Ramos (cell line): ENCODE results near the gene PLCG2.
"Not testable (repeated sequence)": the region's sequence is repeated elsewhere in the genome, so short reads cannot be mapped to it uniquely, and the experiment has no call there.

Experiments used
- in situ Hi-C: fragments of 300-500 bp; cut with MboI; formaldehyde crosslinking; loops from one replicate; pipeline ENCODE4 v1.14.3; 2022; ENCODE audit warnings: low sequenced_read_pairs; ENCODE audit not compliant: unreplicated experiment

Gene PLCG2

GRCh38 chr16:81942007-81942601 is 163.0 kb downstream of the PLCG2 start:
- in situ Hi-C loops = no loop called here

GRCh38 chr16:81945665-81946064 is 166.6 kb downstream of the PLCG2 start:
- in situ Hi-C loops = no loop called here

- in situ Hi-C loops = no loop called here
Measured at GRCh38 chr16:81946206-81946605, 167.1 kb downstream of the PLCG2 start.

- in situ Hi-C loops = no loop called here
Measured at GRCh38 chr16:81951564-81951963, 172.5 kb downstream of the PLCG2 start.

- in situ Hi-C loops = no loop called here
Measured at GRCh38 chr16:81956213-81956948, 177.3 kb downstream of the PLCG2 start.

GRCh38 chr16:81964808-81965207 is 185.7 kb downstream of the PLCG2 start:
- in situ Hi-C loops = no loop called here

GRCh38 chr16:81967358-81967757 is 188.3 kb downstream of the PLCG2 start:
- in situ Hi-C loops = no loop called here

GRCh38 chr16:81971853-81972252 is 192.8 kb downstream of the PLCG2 start:
- in situ Hi-C loops = no loop called here

GRCh38 chr16:81973737-81974136 is 194.6 kb downstream of the PLCG2 start:
- in situ Hi-C loops = no loop called here

- in situ Hi-C loops = no loop called here
Measured at GRCh38 chr16:81975637-81976036, 196.5 kb downstream of the PLCG2 start.

GRCh38 chr16:81977335-81977942 is 198.3 kb downstream of the PLCG2 start:
- in situ Hi-C loops = not testable (repeated sequence)

- in situ Hi-C loops = no loop called here
Measured at GRCh38 chr16:81987121-81987520, 208.0 kb downstream of the PLCG2 start.

- in situ Hi-C loops = no loop called here
Measured at GRCh38 chr16:81987706-81988105, 208.6 kb downstream of the PLCG2 start.

- in situ Hi-C loops = no loop called here
Measured at GRCh38 chr16:81992859-81993258, 213.8 kb downstream of the PLCG2 start.

GRCh38 chr16:81994485-81994884 is 215.4 kb downstream of the PLCG2 start:
- in situ Hi-C loops = no loop called here

GRCh38 chr16:81995651-81996050 is 216.6 kb downstream of the PLCG2 start:
- in situ Hi-C loops = no loop called here

- in situ Hi-C loops = no loop called here
Measured at GRCh38 chr16:81996664-81997509, 217.8 kb downstream of the PLCG2 start.

- in situ Hi-C loops = no loop called here
Measured at GRCh38 chr16:81997738-81998137, 218.6 kb downstream of the PLCG2 start.

- in situ Hi-C loops = no loop called here
Measured at GRCh38 chr16:82002831-82003230, 223.7 kb downstream of the PLCG2 start.

GRCh38 chr16:82004601-82005000 is 225.5 kb downstream of the PLCG2 start:
- in situ Hi-C loops = no loop called here
